ENCODE measurements around the gene SOWAHD.

GRCh38 chrX:119757979-119758730 lies at the start of gene SOWAHD:
- TF ChIP-seq EZH2 (IDR thresholded peaks at IDR 0.05; ENCODE audit: borderline replicate concordance, insufficient read depth, low read depth, low read length, poor library complexity, severe bottlenecking) (no peak), CTCF (IDR thresholded peaks at IDR 0.05) (no peak)

Measured in B cell (primary cell).